ENCODE data around the gene FAM222A. TPM values are rescaled to one million over a fixed set of nuclear protein-coding genes. Genes with fewer than 3 reads are reported as not detected.

The FAM222A gene
- total RNA-seq, 1 experiment from 2014 or later = 12.8 TPM

DNA sequence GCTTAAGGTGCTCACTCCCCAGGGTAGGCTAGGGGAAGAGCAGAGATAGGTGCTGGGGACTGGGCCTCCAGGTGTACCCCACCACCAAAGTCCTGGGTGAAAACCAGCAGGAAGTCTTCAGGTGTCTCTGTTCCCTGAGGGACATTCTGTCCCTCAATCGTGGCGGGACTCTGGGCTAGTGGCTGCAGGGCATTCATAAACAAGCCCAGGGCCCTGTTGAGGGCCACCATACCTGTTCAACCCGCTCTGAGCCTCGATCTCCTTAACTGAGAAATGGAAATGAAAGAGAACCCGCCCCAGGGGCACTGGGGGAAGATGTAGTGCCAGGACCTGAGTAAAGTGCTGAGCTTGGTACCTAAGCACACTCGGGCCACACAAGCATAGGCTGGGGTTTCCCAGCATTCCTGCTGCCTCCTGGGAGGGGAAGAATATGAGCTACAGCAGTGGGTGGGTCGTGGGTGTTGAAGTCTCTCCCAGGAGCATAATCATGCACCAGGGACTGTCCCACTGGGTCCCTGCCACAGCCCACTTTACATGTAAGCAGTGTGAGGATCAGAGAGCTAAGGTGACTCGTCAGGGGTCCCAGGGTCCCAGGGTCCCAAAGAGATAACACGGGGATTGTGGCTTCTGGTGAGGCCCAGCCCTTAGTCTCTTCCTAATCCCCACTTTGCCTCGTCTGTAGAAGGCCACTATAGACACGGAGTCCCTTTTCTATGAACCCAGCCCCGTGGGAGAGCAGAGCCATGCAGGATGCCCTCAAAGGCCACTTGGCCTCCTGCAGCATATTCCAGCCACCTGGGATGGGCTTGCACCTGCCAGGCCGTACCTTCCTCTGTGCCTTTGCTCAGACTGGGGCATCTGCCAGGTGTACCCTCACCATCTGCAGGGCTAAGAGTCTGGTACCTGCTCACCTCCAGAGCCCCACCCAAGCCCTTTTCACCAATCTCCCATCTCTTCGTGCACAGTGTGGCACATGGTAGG is 14.4 kb downstream of the FAM222A start:
- H3K27me3 ChIP-seq (ENCODE audit: control insufficient read depth, insufficient read depth, low read length) = no peaks in the 10 kb centered on the region
- no peak overlapping the region for H3K4me3 ChIP-seq (ENCODE audit: low read depth in 2 of 2, low read length in 2 of 2)
- H3K27ac ChIP-seq (ENCODE audit: low read length) = no peak overlapping the region
- ATAC-seq = no peak
- H3K4me1 ChIP-seq (ENCODE audit: control insufficient read depth, insufficient read depth, low read length) = no peaks in the 10 kb centered on the region
- no TSS peak for BruUV-seq (replicated peaks)
- POLR2A ChIA-PET = interaction anchor here (0.6 kb wide), 1 partner anchor 8 kb away, joined by 3 read pairs; no protein-coding TSS in a partner anchor
- TF ChIP-seq CTCF (IDR thresholded peaks at IDR 0.05) = no peak
- no peak for TF ChIP-seq TCF7L2 (IDR thresholded peaks at IDR 0.05; ENCODE audit: low read depth, low read length)
- TF ChIP-seq, protein P1, sequence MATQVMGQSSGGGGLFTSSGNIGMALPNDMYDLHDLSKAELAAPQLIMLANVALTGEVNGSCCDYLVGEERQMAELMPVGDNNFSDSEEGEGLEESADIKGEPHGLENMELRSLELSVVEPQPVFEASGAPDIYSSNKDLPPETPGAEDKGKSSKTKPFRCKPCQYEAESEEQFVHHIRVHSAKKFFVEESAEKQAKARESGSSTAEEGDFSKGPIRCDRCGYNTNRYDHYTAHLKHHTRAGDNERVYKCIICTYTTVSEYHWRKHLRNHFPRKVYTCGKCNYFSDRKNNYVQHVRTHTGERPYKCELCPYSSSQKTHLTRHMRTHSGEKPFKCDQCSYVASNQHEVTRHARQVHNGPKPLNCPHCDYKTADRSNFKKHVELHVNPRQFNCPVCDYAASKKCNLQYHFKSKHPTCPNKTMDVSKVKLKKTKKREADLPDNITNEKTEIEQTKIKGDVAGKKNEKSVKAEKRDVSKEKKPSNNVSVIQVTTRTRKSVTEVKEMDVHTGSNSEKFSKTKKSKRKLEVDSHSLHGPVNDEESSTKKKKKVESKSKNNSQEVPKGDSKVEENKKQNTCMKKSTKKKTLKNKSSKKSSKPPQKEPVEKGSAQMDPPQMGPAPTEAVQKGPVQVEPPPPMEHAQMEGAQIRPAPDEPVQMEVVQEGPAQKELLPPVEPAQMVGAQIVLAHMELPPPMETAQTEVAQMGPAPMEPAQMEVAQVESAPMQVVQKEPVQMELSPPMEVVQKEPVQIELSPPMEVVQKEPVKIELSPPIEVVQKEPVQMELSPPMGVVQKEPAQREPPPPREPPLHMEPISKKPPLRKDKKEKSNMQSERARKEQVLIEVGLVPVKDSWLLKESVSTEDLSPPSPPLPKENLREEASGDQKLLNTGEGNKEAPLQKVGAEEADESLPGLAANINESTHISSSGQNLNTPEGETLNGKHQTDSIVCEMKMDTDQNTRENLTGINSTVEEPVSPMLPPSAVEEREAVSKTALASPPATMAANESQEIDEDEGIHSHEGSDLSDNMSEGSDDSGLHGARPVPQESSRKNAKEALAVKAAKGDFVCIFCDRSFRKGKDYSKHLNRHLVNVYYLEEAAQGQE (IDR thresholded peaks at IDR 0.05; ENCODE audit: insufficient read depth in 1 of 2, low read depth in 2 of 2, low read length in 1 of 2) = no peak
- in situ Hi-C loops (cut with HindIII; ENCODE audit: low pct_unique_long_range_greater_than_20kb, low sequenced_read_pairs) = no loop called here
- no peaks in the 10 kb centered on the region for H3K9me3 ChIP-seq (ENCODE audit: control insufficient read depth, insufficient read depth, low read depth, low read length)
- H3K36me3 ChIP-seq (ENCODE audit: control insufficient read depth, insufficient read depth, low read length) = no peaks in the 10 kb centered on the region
- intact Hi-C loops (cut with micrococcal nuclease; ENCODE audit: unreplicated experiment) = no loop called here
- CTCF ChIA-PET = interaction anchor here (0.6 kb wide), 1 partner anchor 636 kb away, joined by 3 read pairs; no protein-coding TSS in a partner anchor
- no peak for DNase-seq (ENCODE audit: low read depth, low spot score)

GRCh38 chr12:109728921-109729320 is 15.3 kb downstream of the FAM222A start:
- no peak overlapping the region for H3K27ac ChIP-seq (ENCODE audit: low read length)

More at GRCh38 chr12:109728921-109729320, 15.3 kb downstream of the FAM222A start:
- intact Hi-C loops (cut with micrococcal nuclease; ENCODE audit: unreplicated experiment) (no loop called here), in situ Hi-C loops (cut with HindIII; ENCODE audit: low pct_unique_long_range_greater_than_20kb, low sequenced_read_pairs) (no loop called here)
- Histone ChIP-seq H3K9me3 (ENCODE audit: control insufficient read depth, insufficient read depth, low read depth, low read length) (no peaks in the 10 kb centered on the region), H3K27me3 (ENCODE audit: control insufficient read depth, insufficient read depth, low read length) (no peaks in the 10 kb centered on the region), H3K36me3 (ENCODE audit: control insufficient read depth, insufficient read depth, low read length) (no peaks in the 10 kb centered on the region), H3K4me1 (ENCODE audit: control insufficient read depth, insufficient read depth, low read length) (no peaks in the 10 kb centered on the region), H3K4me3 (ENCODE audit: low read depth in 2 of 2, low read length in 2 of 2) (no peak overlapping the region)
- POLR2A ChIA-PET = no interaction called here
- DNase-seq (ENCODE audit: low read depth, low spot score) = no peak
- no TSS peak for BruUV-seq (replicated peaks)
- ATAC-seq = no peak
- TF ChIP-seq POLR2AphosphoS5 (IDR thresholded peaks at IDR 0.05; ENCODE audit: low read depth, low read length) (no peak), CTCF (IDR thresholded peaks at IDR 0.05) (no peak)
- TF ChIP-seq, protein P1 (IDR thresholded peaks at IDR 0.05; ENCODE audit: insufficient read depth in 1 of 2, low read depth in 2 of 2, low read length in 1 of 2) = no peak
- CTCF ChIA-PET = no interaction called here
